AG09319 (cell line): ENCODE results near the gene CPT1A.

Experiments used
- DNase-seq: peaks from one replicate; pipeline ENCODE4 v3.0.0-alpha.2; 2010; ENCODE audit warnings: low read depth; ENCODE audit errors: extremely low read depth
- TF ChIP-seq, protein P1 (sequence below): IDR thresholded peaks from 2 replicates; pipeline ENCODE4 v1.5.1; 2011; ENCODE audit warnings: low read depth, mild to moderate bottlenecking, inconsistent platforms, low read length, moderate library complexity

The CPT1A gene

DNA sequence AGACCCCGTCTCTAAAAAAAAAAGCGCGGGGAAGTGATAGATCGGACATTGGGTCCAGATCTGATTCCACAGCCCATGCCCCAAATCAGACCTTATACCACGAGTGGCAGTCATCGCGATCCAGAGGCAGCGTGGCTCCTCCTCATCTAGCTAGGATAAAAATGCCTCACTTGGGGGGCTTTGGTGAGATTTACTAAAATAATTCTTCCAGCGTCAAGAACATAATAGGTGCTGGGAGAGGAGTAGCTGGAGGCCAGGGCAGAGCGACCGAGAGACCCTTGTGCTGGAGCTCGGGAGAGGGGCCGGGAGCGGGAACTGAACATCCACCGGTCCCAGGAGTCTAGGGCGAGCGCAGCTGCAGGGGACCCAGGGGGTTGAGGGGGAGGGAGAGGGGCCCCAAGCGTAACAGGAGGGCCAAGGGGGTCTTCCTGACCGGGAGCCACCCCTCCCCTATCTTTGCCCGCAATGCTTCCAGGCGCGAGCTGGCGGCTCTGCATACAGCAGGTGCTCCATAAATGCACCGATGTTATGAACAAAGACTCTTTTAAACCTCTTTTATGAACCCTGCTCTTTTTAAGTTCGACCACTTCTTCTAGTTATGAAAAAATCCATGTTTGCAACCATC lies 823 bp upstream of the CPT1A start:
- DNase-seq, result no peak
- TF ChIP-seq, protein P1, sequence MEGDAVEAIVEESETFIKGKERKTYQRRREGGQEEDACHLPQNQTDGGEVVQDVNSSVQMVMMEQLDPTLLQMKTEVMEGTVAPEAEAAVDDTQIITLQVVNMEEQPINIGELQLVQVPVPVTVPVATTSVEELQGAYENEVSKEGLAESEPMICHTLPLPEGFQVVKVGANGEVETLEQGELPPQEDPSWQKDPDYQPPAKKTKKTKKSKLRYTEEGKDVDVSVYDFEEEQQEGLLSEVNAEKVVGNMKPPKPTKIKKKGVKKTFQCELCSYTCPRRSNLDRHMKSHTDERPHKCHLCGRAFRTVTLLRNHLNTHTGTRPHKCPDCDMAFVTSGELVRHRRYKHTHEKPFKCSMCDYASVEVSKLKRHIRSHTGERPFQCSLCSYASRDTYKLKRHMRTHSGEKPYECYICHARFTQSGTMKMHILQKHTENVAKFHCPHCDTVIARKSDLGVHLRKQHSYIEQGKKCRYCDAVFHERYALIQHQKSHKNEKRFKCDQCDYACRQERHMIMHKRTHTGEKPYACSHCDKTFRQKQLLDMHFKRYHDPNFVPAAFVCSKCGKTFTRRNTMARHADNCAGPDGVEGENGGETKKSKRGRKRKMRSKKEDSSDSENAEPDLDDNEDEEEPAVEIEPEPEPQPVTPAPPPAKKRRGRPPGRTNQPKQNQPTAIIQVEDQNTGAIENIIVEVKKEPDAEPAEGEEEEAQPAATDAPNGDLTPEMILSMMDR, result no peak

DNA sequence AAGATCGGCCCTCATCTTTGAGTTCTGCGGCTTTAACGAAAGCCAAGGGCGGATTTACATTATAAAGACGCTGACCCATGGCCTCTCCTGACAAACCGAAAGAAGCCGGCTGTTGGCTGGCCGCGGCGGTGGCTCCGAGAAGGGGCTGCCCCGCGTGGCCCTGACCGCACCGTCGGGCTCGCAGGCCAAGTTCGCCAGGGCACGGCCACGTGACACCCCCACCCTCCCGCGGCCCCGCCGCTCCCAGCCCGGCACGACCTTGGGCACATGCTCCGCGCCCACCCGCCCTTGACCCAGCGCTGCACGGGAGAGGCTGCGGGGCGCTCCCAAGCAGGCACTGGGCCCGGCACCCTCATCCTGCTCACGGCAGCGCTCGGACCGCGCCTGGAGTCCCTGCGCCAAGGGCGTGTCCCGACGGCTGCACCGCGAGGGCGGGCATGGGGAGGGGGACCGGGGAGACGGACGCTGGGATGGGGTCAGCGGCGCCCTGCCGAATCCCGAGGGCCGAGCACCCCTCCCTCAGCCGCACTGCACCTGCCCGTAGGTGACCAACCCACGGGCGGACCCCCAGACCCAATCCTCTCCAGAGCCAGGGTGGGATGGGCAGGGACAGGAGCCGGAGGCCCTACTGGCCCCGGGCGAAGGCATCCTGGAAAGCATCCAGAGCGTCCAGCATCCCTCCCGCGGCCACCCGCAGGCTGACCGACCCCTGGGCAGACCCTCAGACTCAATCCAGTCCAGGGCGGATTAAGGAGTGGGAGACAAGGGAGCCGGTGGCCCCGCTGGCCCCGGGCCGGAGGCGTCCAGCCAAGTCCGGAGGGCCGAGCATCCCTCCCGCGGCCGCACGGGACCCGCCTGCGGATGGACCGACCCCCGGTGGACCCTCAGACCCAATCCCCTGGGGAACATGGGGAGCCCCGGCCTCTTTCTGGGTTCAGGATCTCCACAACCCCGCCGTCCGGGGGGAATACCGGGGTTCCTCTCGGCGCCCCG lies 759 bp downstream of the CPT1A start:
- no peak for DNase-seq
- TF ChIP-seq, protein P1, result no peak

DNA sequence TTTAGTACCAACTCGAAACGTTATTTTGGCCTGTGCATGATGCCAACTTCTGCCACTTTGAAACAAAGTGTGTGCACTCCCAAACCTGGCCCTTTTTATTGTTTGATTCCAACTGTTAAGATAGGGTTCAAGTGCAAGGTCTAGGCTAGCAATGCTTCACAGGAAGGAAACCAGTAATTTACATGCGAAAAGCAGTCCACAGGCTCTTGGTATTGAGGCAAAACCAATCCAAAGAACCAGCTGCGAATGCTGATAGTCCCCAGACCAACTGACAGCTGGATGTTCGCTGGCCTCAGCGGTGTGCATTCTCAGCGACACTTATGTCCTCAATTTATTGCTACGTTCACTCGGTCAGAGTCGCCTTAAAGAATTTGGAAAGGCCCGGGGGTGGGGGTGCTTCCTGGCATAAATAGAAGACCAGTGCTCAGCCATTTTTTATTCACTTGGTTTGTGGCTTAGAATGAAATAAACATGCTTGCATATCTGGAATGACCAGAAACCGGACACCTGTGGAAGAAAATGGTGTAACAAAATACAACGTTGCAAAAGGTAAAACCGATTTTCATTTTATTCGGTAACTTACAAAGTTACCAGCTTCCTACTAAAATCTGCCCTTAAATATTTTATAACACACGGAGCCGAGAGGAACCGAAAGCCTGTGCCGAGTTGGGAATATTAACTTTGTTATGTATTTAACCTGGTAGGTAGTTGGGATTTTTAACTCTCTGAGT lies 1.6 kb downstream of the CPT1A start:
- no peak for DNase-seq
- TF ChIP-seq, protein P1, result no peak

GRCh38 chr11:68839054-68839865 lies 2.5 kb downstream of the CPT1A start:
- peak; percentile 86 for DNase-seq
- TF ChIP-seq, protein P1, result no peak

- TF ChIP-seq, protein P1, result no peak
- DNase-seq, result no peak
Measured at GRCh38 chr11:68838572-68838964, 3.1 kb downstream of the CPT1A start.

GRCh38 chr11:68837583-68838571 lies 3.8 kb downstream of the CPT1A start:
- TF ChIP-seq, protein P1, result no peak
- no peak for DNase-seq
